GM10248 (cell line): Measurements from ENCODE around the gene PSPN.
"Not testable (repeated sequence)": the region's sequence is repeated elsewhere in the genome, so short reads cannot be mapped to it uniquely, and the experiment has no call there.

ENCODE experiments used
- CTCF ChIA-PET: fragments of 300-600 bp; sonication (Branson Sonifier 250); formaldehyde crosslinking; extraction: SDS; loops from one replicate; lab custom pipeline; 2021; ENCODE audit warnings: antibody characterized with exemption; lab: Yijun Ruan, JAX
- POLR2A ChIA-PET: fragments of 350-650 bp; sonication (Branson Sonifier 250); formaldehyde crosslinking; extraction: SDS; loops from one replicate; lab custom pipeline; 2020; ENCODE audit warnings: antibody characterized with exemption; lab: Yijun Ruan, JAX
- DNase-seq: peaks from one replicate; pipeline ENCODE4 v3.0.0; 2012; ENCODE audit errors: extremely low spot score
- CTCF ChIP-seq: IDR thresholded peaks from 2 replicates; pipeline ENCODE4 v1.5.1; 2012; ENCODE audit warnings: mild to moderate bottlenecking, low read depth; ENCODE audit errors: extremely low read depth, missing control alignments, control extremely low read depth

Gene PSPN

DNA sequence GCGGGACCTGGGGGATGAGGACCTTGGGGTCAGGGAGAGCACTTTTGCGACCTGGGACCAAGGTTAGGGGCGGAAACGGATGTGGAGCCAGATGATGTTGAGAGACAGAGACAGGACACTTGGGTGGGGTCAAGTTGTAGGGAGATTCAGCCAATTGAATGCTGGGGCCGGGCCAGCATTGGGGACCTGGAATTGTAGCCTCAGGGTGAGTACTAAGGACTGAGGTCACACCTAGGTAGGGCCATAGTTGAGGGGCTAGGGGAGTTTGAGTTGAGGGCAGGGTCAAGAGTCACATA lies 2.0 kb downstream of the PSPN start:
- ChIA-PET CTCF (interaction anchor here (0.9 kb wide), 1 partner anchor 155 kb away, joined by 3 read pairs; no protein-coding TSS in a partner anchor), POLR2A (interaction anchor here (0.7 to 1.9 kb wide), 3 partner anchors 129 to 490 kb away, joined by 5 to 16 read pairs (median 6); partner anchors contain the start of gene TNFSF9)
- DNase-seq, result no peak
- TF ChIP-seq CTCF, result no peak

- peak; percentile 98 for DNase-seq
- TF ChIP-seq CTCF, result no peak
- CTCF ChIA-PET, result interaction anchor here (0.9 to 1.1 kb wide), 4 partner anchors 52 to 363 kb away, joined by 3 to 5 read pairs (median 3); partner anchors contain the start of gene KHSRP
- POLR2A ChIA-PET, result interaction anchor here (0.5 to 1.9 kb wide), 12 partner anchors 11 to 1365 kb away, joined by 3 to 16 read pairs (median 4); partner anchors contain the start of genes CLPP and TNFSF9
These were observed 2.5 kb downstream of the PSPN start for GRCh38 chr19:6373096-6373812.

DNA sequence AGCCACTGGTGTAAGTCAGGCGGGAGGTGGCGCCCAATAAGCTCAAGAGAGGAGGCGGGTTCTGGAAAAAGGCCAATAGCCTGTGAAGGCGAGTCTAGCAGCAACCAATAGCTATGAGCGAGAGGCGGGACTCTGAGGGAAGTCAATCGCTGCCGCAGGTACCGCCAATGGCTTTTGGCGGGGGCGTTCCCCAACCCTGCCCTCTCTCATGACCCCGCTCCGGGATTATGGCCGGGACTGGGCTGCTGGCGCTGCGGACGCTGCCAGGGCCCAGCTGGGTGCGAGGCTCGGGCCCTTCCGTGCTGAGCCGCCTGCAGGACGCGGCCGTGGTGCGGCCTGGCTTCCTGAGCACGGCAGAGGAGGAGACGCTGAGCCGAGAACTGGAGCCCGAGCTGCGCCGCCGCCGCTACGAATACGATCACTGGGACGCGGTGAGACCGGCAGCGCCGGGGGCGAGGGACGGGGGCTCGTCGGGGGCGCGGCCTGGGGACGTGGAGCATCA lies 3.1 kb downstream of the PSPN start, which contains the start of gene ALKBH7:
TSS of gene ALKBH7 (plus strand) at position 201 of the 502 bp plus-strand sequence. CDS start at position 228, 27 bp downstream.
- CTCF ChIA-PET, result interaction anchor here (0.9 to 1.1 kb wide), 4 partner anchors 40 to 363 kb away, joined by 3 to 5 read pairs (median 3); partner anchors contain the start of gene KHSRP
- peak; percentile 94 for DNase-seq
- TF ChIP-seq CTCF, result no peak
- POLR2A ChIA-PET, result interaction anchor here (0.5 to 1.9 kb wide), 17 partner anchors 10 to 1364 kb away, joined by 3 to 16 read pairs (median 4); partner anchors contain the start of genes CLPP, KHSRP and TNFSF9

GRCh38 chr19:6364353-6364752 lies 11.4 kb downstream of the PSPN start:
- ChIA-PET POLR2A (interaction anchor here (0.7 kb wide), 1 partner anchor 155 kb away, joined by 6 read pairs; no protein-coding TSS in a partner anchor), CTCF (interaction anchor here (0.9 kb wide), 1 partner anchor 316 kb away, joined by 3 read pairs; no protein-coding TSS in a partner anchor)
- no peak for DNase-seq
- TF ChIP-seq CTCF, result no peak

DNA sequence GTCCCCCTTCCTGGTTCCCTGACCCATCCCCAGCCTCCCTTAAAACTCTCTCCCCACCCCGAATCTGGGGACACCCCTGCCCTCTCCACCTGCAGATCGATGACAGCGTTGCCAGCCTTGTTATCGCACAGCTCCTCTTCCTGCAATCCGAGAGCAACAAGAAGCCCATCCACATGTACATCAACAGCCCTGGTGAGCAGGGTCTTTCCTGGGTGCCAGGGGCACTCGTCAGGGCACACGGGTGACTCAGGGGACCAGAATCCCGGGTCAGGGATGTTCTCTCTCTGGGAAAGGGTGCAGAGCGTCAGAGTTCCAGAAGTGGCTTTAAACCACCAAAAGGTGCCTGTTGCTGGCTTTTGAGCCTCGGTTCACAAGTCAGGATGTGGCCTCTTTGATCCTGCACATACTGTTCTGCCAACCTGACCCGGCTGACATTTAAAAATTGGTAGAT lies 13.4 kb downstream of the PSPN start:
- POLR2A ChIA-PET, result interaction anchor here (1.5 to 2.9 kb wide), 2 partner anchors 8 to 10 kb away, joined by 4 to 13 read pairs; partner anchors contain the start of gene ALKBH7
- DNase-seq, result no peak
- no peak for TF ChIP-seq CTCF
- CTCF ChIA-PET, result interaction anchor here (0.9 kb wide), 1 partner anchor 144 kb away, joined by 3 read pairs; no protein-coding TSS in a partner anchor

GRCh38 chr19:6362027-6362350 lies 13.7 kb downstream of the PSPN start:
- TF ChIP-seq CTCF, result no peak
- CTCF ChIA-PET, result no interaction called here
- DNase-seq, result no peak
- POLR2A ChIA-PET, result interaction anchor here (1.5 to 2.9 kb wide), 2 partner anchors 9 to 10 kb away, joined by 4 to 13 read pairs; partner anchors contain the start of gene ALKBH7

- CTCF ChIA-PET, result interaction anchor here (1.0 to 1.3 kb wide), 3 partner anchors 9 to 158 kb away, joined by 3 to 4 read pairs (median 3); no protein-coding TSS in a partner anchor
- POLR2A ChIA-PET, result interaction anchor here (0.6 to 2.9 kb wide), 3 partner anchors 10 to 163 kb away, joined by 4 to 13 read pairs (median 9); partner anchors contain the start of gene ALKBH7
- not testable (repeated sequence) for DNase-seq
These were observed 14.9 kb downstream of the PSPN start for GRCh38 chr19:6360857-6361216.

- POLR2A ChIA-PET, DNase-seq: not testable (repeated sequence)
- CTCF ChIA-PET, result interaction anchor here (1.2 to 1.3 kb wide), 2 partner anchors 8 to 10 kb away, joined by 3 to 4 read pairs; no protein-coding TSS in a partner anchor
These were observed 15.3 kb downstream of the PSPN start for GRCh38 chr19:6360445-6360844.
